Measurements from ENCODE around the gene C1QTNF1.

C1QTNF1 gene

DNA sequence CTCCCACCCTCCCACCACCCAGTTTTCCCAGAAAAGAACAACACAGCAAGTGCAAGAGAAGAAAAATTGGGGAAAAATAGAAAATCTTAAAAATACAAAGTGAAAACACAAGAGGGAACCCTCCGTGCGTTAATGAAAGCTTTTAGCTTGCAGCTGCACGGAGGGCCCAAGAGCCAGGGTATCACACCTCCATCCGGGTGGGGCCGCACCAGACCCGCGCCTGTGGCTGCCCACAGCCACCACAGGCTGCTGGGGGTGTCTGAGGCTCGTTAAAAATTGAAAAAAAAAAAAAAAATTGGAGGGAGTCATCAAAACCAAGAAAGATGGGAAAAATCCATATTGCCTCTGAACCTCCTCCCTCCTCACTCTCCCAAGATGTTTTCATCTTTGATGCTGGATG, 69.3 kb downstream of the C1QTNF1 start:
- DNase-seq = no peak
- no peak overlapping the region; the same call in 1 of the 2 replicates for H3K27ac ChIP-seq
- H3K9me3 ChIP-seq (ENCODE audit: severe bottlenecking) = no peaks in the 10 kb centered on the region
- H3K36me3 ChIP-seq = peaks cover 31% of the 10 kb centered on the region
- no peaks in the 10 kb centered on the region for H3K27me3 ChIP-seq (ENCODE audit: insufficient read depth, low read depth, severe bottlenecking)
- TF ChIP-seq, protein P1, sequence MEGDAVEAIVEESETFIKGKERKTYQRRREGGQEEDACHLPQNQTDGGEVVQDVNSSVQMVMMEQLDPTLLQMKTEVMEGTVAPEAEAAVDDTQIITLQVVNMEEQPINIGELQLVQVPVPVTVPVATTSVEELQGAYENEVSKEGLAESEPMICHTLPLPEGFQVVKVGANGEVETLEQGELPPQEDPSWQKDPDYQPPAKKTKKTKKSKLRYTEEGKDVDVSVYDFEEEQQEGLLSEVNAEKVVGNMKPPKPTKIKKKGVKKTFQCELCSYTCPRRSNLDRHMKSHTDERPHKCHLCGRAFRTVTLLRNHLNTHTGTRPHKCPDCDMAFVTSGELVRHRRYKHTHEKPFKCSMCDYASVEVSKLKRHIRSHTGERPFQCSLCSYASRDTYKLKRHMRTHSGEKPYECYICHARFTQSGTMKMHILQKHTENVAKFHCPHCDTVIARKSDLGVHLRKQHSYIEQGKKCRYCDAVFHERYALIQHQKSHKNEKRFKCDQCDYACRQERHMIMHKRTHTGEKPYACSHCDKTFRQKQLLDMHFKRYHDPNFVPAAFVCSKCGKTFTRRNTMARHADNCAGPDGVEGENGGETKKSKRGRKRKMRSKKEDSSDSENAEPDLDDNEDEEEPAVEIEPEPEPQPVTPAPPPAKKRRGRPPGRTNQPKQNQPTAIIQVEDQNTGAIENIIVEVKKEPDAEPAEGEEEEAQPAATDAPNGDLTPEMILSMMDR (IDR thresholded peaks at IDR 0.05; ENCODE audit: low read depth, low read length) = no peak
- H3K4me3 ChIP-seq (ENCODE audit: low read depth, low read length) = no peak overlapping the region

DNA sequence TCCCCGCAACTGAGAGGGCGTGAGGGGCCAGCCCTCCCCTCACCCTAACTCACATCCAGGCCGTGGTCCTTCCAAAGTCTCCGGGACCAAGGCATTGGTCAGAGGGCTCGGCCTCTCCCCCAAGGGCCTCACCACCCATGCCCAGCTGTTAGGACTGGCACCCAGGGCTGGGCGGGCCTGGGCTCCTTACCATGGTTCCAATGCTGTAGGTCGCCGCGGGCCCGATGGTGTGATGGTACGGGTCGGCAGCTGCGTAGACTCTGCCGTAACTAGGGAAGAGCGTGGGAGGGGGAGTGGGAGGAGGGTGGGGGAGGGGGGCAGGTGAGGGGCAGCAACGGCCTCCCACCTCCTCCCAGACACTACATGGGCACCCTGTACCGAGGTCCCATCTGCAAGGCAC, 70.3 kb downstream of the C1QTNF1 start:
- H3K9me3 ChIP-seq (ENCODE audit: severe bottlenecking) = no peaks in the 10 kb centered on the region
- H3K27me3 ChIP-seq (ENCODE audit: insufficient read depth, low read depth, severe bottlenecking) = no peaks in the 10 kb centered on the region
- H3K27ac ChIP-seq = no peak overlapping the region
- no peak for DNase-seq
- H3K4me3 ChIP-seq (ENCODE audit: low read depth, low read length) = no peak overlapping the region
- peaks cover 28% of the 10 kb centered on the region for H3K36me3 ChIP-seq
- TF ChIP-seq, protein P1 (IDR thresholded peaks at IDR 0.05; ENCODE audit: low read depth, low read length) = no peak

DNA sequence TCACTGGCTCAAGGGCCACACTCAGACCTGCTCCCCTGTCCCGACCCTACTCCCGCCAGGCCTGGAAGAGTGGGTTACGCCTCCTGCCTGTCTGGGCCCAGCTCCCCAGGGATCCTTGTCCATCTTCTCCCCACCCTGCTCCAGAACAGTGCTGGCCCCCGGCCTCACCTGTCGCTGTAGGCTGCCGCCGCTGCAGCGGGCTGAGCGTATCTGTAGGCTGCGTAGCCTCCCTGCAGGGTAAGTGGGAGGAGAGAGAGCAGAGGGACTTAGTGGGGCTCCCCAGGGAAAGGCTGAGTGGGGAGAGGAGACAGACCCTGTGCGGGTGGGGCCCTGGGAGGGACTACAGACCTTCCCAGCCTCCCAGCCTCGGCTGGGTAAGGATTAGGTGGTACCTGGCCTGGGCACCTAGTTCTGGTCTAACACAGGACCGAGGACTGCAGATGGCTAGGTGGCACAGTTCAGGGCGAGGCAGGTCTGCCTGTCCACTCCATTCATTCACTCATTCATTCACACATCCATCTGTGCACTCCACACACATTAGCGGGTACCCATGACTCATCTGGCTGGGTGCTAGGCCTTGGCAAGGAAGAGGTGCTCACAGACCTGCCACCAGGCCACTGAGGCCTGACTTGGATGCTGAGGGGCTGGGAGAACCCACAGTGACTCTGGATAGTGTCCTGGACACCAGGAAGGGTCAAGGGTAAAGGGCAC, 71.5 kb downstream of the C1QTNF1 start:
- TF ChIP-seq, protein P1 (IDR thresholded peaks at IDR 0.05; ENCODE audit: low read depth, low read length) = no peak
- DNase-seq = no peak
- H3K27me3 ChIP-seq (ENCODE audit: insufficient read depth, low read depth, severe bottlenecking) = no peaks in the 10 kb centered on the region

DNA sequence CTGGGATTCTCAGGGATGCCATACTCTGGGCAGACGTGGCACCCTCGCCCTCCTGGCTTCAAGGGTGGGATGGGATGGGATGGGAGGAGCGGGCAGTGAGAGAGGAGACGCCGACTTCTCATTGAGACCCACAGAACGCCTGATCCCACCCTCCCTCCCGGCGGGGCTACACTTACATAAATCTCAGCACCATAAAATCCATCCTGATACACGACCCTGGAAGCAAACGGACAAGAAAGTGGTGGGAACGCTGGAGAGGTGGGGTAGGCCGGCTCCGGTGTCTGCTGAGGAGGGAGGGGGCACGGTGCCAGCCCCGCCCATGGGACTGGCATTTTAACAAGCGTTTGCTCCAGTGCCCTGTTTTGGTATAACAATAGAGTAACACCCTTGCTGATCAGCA, 72.5 kb downstream of the C1QTNF1 start:
- H3K27ac ChIP-seq = no peak overlapping the region
- no peak overlapping the region for H3K4me3 ChIP-seq (ENCODE audit: low read depth, low read length)
- H3K36me3 ChIP-seq = peaks cover 33% of the 10 kb centered on the region
- TF ChIP-seq, protein P1 (IDR thresholded peaks at IDR 0.05; ENCODE audit: low read depth, low read length) = no peak
- DNase-seq = no peak
- H3K9me3 ChIP-seq (ENCODE audit: severe bottlenecking) = no peaks in the 10 kb centered on the region
- no peaks in the 10 kb centered on the region for H3K27me3 ChIP-seq (ENCODE audit: insufficient read depth, low read depth, severe bottlenecking)

More for the DNA sequence above, 71.5 kb downstream of the C1QTNF1 start:
- Histone ChIP-seq H3K4me3 (ENCODE audit: low read depth, low read length) (no peak overlapping the region), H3K36me3 (peaks cover 33% of the 10 kb centered on the region), H3K9me3 (ENCODE audit: severe bottlenecking) (no peaks in the 10 kb centered on the region), H3K27ac (no peak overlapping the region)

DNA sequence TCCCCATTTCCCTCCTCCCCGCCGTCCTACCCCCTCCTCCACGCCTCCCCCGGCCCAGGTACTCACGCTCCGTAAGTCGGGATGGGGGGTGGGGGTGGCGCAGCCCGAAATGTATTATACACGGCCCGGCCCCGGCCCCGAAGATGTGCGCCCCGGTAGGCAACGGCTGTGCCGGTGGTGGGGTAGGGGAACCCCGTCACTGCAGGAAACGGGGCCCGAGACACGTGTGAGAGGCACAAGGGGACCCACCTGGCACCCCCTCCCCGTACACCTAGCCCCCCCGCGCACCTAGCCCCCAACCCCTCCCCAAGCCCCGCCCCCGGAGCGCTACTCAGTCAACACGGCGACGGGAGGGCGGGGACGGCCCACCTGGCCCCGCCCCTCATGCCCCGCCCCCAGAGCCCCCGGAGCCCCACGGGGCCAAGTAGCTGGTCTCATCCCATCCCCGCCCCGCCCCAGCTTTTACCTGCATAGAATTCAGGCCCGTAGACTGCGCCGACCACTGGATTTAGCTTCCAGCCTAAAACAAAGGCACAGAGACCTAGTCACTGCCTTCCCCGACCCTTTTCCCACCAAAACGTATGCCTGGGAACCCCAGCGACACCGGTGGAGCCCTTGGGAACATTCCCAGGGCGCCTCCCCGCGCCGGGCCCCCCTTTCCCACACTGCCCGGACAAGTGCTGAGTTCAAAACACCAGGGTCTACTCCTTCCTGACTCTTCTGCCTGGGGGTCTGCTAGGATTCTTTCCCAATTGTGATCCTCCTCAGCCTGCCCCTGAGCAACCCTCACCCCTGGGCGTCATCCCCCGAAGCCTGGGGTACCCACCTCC, 73.5 kb downstream of the C1QTNF1 start:
- Histone ChIP-seq H3K36me3 (peaks cover 25% of the 10 kb centered on the region), H3K9me3 (ENCODE audit: severe bottlenecking) (no peaks in the 10 kb centered on the region), H3K27ac (no peak overlapping the region), H3K4me3 (ENCODE audit: low read depth, low read length) (no peak overlapping the region), H3K27me3 (ENCODE audit: insufficient read depth, low read depth, severe bottlenecking) (no peaks in the 10 kb centered on the region)
- TF ChIP-seq, protein P1 (IDR thresholded peaks at IDR 0.05; ENCODE audit: low read depth, low read length) = no peak
- no peak for DNase-seq

Data from WERI-Rb-1 (cell line).